ENCODE measurements around the gene FGF12.

DNA sequence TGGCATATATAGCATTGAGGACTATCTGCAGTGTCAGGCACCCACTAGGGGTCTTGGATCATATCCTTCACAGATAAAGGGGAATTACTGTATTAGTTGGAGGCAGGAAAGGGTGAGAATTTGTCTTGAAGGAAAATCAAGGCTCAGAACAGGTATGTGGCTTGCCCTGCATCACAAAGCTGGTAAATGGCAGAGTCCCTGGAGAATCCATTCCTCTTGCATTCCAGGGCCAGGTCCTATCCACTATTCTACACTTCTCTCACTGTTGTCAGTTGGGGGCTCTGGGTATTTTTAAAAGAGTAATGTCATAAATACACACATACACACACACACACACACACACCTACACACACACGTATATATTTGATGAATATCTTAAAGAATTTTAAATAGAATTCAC lies 19.8 kb upstream of the FGF12 start:
- TF ChIP-seq, protein P1, sequence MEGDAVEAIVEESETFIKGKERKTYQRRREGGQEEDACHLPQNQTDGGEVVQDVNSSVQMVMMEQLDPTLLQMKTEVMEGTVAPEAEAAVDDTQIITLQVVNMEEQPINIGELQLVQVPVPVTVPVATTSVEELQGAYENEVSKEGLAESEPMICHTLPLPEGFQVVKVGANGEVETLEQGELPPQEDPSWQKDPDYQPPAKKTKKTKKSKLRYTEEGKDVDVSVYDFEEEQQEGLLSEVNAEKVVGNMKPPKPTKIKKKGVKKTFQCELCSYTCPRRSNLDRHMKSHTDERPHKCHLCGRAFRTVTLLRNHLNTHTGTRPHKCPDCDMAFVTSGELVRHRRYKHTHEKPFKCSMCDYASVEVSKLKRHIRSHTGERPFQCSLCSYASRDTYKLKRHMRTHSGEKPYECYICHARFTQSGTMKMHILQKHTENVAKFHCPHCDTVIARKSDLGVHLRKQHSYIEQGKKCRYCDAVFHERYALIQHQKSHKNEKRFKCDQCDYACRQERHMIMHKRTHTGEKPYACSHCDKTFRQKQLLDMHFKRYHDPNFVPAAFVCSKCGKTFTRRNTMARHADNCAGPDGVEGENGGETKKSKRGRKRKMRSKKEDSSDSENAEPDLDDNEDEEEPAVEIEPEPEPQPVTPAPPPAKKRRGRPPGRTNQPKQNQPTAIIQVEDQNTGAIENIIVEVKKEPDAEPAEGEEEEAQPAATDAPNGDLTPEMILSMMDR (IDR thresholded peaks at IDR 0.05): no peak
- no peak for TF ChIP-seq POLR2A (IDR thresholded peaks at IDR 0.05)
